Adrenal gland (tissue), 5 donors: ENCODE results near the gene CEACAM3.

Experiments used
- POLR2A ChIP-seq, 2 donors: fragments of 450-650 bp; IDR thresholded peaks; one replicate each; pipeline ENCODE4 v1.6.1; 2017; ENCODE audit warnings: antibody characterized with exemption in 2 of 2, mild to moderate bottlenecking in 2 of 2, moderate library complexity in 1 of 2
- TF ChIP-seq, protein P1 (sequence below), 6 experiments: fragments of 450-650 bp in 4 of 6; fragments of 200-600 bp in 2 of 6; sonication (generic) in 1 of 6; IDR thresholded peaks; 1 replicate in 5 of 6; 2 replicates in 1 of 6; pipeline versions ENCODE4 v1.5.1 to v1.8.0; 2016 to 2021; ENCODE audit warnings: antibody characterized with exemption in 6 of 6, mild to moderate bottlenecking in 2 of 6, moderate library complexity in 1 of 6
- donor health status: DM: no; HTN: no; CAD: no.

DNA sequence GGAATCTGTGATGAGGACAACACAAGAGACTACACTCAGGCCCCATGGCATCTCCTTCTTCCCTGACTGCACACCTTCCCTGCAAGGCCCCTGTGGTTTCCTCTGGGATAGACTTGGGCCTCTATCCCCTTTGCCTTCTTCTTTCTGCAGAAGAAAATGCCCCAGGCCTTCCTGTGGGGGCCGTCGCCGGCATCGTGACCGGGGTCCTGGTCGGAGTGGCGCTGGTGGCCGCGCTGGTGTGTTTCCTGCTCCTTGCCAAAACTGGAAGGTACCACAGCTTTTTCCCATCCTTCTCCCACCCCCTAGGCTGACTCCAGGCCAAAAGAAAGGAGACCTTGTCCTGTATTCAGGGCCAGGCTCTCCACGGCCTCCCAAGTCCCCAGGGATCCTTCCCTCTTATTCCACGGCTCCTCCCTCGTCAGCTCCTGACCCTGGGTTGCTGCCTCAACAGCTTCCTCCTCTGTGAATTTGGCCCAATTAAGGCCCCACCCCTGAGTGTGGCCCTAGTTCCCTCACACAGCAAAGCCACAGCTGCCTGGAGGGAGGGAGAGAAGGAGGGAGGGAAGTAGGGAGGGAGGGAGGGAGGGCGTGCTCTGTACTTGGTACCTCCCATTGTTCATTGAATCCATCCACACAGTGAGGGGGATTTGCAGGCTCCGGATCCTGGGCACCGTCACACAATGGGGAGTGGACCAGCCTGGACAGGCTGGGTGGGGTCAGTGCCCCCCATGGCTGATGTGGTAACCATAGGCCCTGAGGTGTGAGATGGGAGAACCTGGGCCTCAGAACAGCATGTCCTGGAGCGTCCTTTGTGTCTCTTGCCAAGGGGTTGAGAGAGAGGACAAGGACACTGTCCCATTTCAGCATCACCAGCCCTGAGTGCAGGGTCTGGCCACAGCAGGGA, 12.5 kb downstream of the CEACAM3 start:
- TF ChIP-seq, protein P1, sequence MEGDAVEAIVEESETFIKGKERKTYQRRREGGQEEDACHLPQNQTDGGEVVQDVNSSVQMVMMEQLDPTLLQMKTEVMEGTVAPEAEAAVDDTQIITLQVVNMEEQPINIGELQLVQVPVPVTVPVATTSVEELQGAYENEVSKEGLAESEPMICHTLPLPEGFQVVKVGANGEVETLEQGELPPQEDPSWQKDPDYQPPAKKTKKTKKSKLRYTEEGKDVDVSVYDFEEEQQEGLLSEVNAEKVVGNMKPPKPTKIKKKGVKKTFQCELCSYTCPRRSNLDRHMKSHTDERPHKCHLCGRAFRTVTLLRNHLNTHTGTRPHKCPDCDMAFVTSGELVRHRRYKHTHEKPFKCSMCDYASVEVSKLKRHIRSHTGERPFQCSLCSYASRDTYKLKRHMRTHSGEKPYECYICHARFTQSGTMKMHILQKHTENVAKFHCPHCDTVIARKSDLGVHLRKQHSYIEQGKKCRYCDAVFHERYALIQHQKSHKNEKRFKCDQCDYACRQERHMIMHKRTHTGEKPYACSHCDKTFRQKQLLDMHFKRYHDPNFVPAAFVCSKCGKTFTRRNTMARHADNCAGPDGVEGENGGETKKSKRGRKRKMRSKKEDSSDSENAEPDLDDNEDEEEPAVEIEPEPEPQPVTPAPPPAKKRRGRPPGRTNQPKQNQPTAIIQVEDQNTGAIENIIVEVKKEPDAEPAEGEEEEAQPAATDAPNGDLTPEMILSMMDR (IDR thresholded peaks at IDR 0.05), result no peak
- TF ChIP-seq POLR2A (IDR thresholded peaks at IDR 0.05), result no peak
